GM21423 (cell line): ENCODE results near the gene PTPRD.

Experiments used
- ATAC-seq: cut with Tn5 transposase; IDR thresholded peaks from one replicate; pipeline ENCODE4 v1.9.1; 2021; ENCODE audit warnings: mild to moderate bottlenecking, moderate library complexity; ENCODE audit not compliant: unreplicated experiment

PTPRD gene

GRCh38 chr9:8880060-8880459, 1732.7 kb downstream of the PTPRD start:
- no peak for ATAC-seq

GRCh38 chr9:8879284-8879683, 1733.5 kb downstream of the PTPRD start:
- ATAC-seq = no peak

- no peak for ATAC-seq
Observed at GRCh38 chr9:8877753-8878494, 1734.9 kb downstream of the PTPRD start.

GRCh38 chr9:8876303-8876702, 1736.5 kb downstream of the PTPRD start:
- no peak for ATAC-seq

GRCh38 chr9:8874482-8874881, 1738.3 kb downstream of the PTPRD start:
- no peak for ATAC-seq

- no peak for ATAC-seq
Observed at GRCh38 chr9:8872802-8873201, 1740.0 kb downstream of the PTPRD start.

- no peak for ATAC-seq
Observed at GRCh38 chr9:8871796-8872445, 1740.9 kb downstream of the PTPRD start.

GRCh38 chr9:8871396-8871795, 1741.4 kb downstream of the PTPRD start:
- ATAC-seq = no peak

GRCh38 chr9:8869812-8870211, 1743.0 kb downstream of the PTPRD start:
- no peak for ATAC-seq

GRCh38 chr9:8868632-8869031, 1744.2 kb downstream of the PTPRD start:
- no peak for ATAC-seq

- ATAC-seq = no peak
Observed at GRCh38 chr9:8867148-8867547, 1745.7 kb downstream of the PTPRD start.

GRCh38 chr9:8864545-8864896, 1748.3 kb downstream of the PTPRD start:
- ATAC-seq = no peak

GRCh38 chr9:8863886-8864544, 1748.8 kb downstream of the PTPRD start:
- no peak for ATAC-seq

- no peak for ATAC-seq
Observed at GRCh38 chr9:8863069-8863468, 1749.7 kb downstream of the PTPRD start.

- no peak for ATAC-seq
Observed at GRCh38 chr9:8860925-8861324, 1751.9 kb downstream of the PTPRD start.

- no peak for ATAC-seq
Observed at GRCh38 chr9:8860086-8860485, 1752.7 kb downstream of the PTPRD start.

GRCh38 chr9:8859416-8859815, 1753.4 kb downstream of the PTPRD start:
- no peak for ATAC-seq

- ATAC-seq = no peak
Observed at GRCh38 chr9:8858596-8859161, 1754.1 kb downstream of the PTPRD start.

- ATAC-seq = no peak
Observed at GRCh38 chr9:8857926-8858595, 1754.7 kb downstream of the PTPRD start.

- ATAC-seq = no peak
Observed at GRCh38 chr9:8857068-8857925, 1755.5 kb downstream of the PTPRD start.
